B cell (primary cell): Measurements from ENCODE around the gene ZNF366. TPM values are rescaled to one million over a fixed set of nuclear protein-coding genes. Genes with fewer than 3 reads are reported as not detected.
A peak's percentile ranks its signal among the peaks of the same experiment; 100 is the strongest.

Experiments used
- ATAC-seq: fragments of 200-7000 bp; cut with Tn5 transposase; one replicate; pipeline ENCODE4 v1.10.0; 2021; ENCODE audit warnings: low read depth, mild to moderate bottlenecking, moderate number of reproducible peaks, moderate library complexity
- CTCF ChIA-PET: fragments of 350-600 bp; sonication (Branson Sonifier 250); formaldehyde crosslinking; loops from one replicate; lab custom pipeline; 2021; ENCODE audit warnings: antibody characterized with exemption, inconsistent platforms; lab: Charles Lee
- POLR2A ChIA-PET: fragments of 350-600 bp; sonication (Branson Sonifier 250); formaldehyde crosslinking; loops from one replicate; lab custom pipeline; 2021; ENCODE audit warnings: antibody characterized with exemption; lab: Charles Lee
- DNase-seq: peaks from one replicate; pipeline ENCODE4 v3.0.0; 2013
- H2AFZ ChIP-seq: 2 replicates; pipeline ENCODE4 v1.6.1; 2012; ENCODE audit warnings: mild to moderate bottlenecking, low read depth, low read length; ENCODE audit not compliant: insufficient read depth, poor library complexity, severe bottlenecking
- H3K27ac ChIP-seq, 2 donors: 1 replicate in 1 of 2; 2 replicates in 1 of 2; pipeline ENCODE4 v1.5.1; 2012 to 2013; ENCODE audit warnings: low read length in 2 of 2, mild to moderate bottlenecking in 2 of 2, moderate library complexity in 1 of 2
- H3K27me3 ChIP-seq, 4 experiments: fragments of 200-600 bp in 1 of 4; sonication (generic) in 1 of 4; replicated peaks in 1 of 4; 1 replicate in 2 of 4; 2 replicates in 2 of 4; pipeline versions ENCODE4 v1.6.1 to v1.7.0; 2013 to 2016; ENCODE audit warnings: low read length in 3 of 4, mild to moderate bottlenecking in 2 of 4, mixed read lengths in 1 of 4, moderate library complexity in 1 of 4; ENCODE audit not compliant: insufficient read depth in 4 of 4, control insufficient read depth in 3 of 4; ENCODE audit errors: control extremely low read depth in 1 of 4
- H3K36me3 ChIP-seq, 2 experiments: replicated peaks in 1 of 2; 1 replicate in 1 of 2; 2 replicates in 1 of 2; pipeline versions ENCODE4 v1.6.1 to v1.7.1; 2013; ENCODE audit warnings: low read length in 1 of 2; ENCODE audit not compliant: insufficient read depth in 2 of 2, control insufficient read depth in 1 of 2; ENCODE audit errors: control extremely low read depth in 1 of 2, extremely low read depth in 1 of 2
- H3K4me1 ChIP-seq, 2 donors: fragments of 200-600 bp in 1 of 2; sonication (generic) in 1 of 2; 1 replicate in 1 of 2; 2 replicates in 1 of 2; pipeline versions ENCODE4 v1.5.1 to v1.6.1; 2013 to 2017; ENCODE audit warnings: low read length in 2 of 2; ENCODE audit not compliant: control insufficient read depth in 2 of 2, insufficient read depth in 2 of 2
- H3K4me2 ChIP-seq: replicated peaks from 2 replicates; pipeline ENCODE3; 2012; ENCODE audit warnings: mild to moderate bottlenecking, low read depth, low read length; ENCODE audit not compliant: poor library complexity, severe bottlenecking
- H3K4me3 ChIP-seq, 5 experiments: fragments of 200-600 bp in 1 of 5; sonication (generic) in 1 of 5; 1 replicate in 3 of 5; 2 replicates in 2 of 5; pipeline versions ENCODE4 v1.5.1 to v1.7.0; 2011 to 2016; ENCODE audit warnings: low read length in 4 of 5, mild to moderate bottlenecking in 4 of 5, low read depth in 2 of 5, control low read depth in 1 of 5, moderate library complexity in 1 of 5; ENCODE audit not compliant: insufficient read depth in 1 of 5; ENCODE audit errors: control extremely low read depth in 1 of 5, extremely low read depth in 1 of 5
- H3K79me2 ChIP-seq: fragments of 200-600 bp; sonication (generic); one replicate; pipeline ENCODE4 v1.6.0; 2016; ENCODE audit warnings: low read length; ENCODE audit not compliant: control insufficient read depth, insufficient read depth
- H3K9ac ChIP-seq: fragments of 200-600 bp; sonication (generic); 2 replicates; pipeline ENCODE4 v1.6.1; 2017; ENCODE audit warnings: mild to moderate bottlenecking, low read length, moderate library complexity
- H3K9me3 ChIP-seq, 3 donors: one replicate each; pipeline versions ENCODE4 v1.6.1 to v1.7.1; 2013; ENCODE audit warnings: low read length in 2 of 3; ENCODE audit not compliant: control insufficient read depth in 2 of 3, insufficient read depth in 1 of 3; ENCODE audit errors: control extremely low read depth in 1 of 3
- H4K20me1 ChIP-seq: 2 replicates; pipeline ENCODE4 v1.6.0; 2012; ENCODE audit warnings: mild to moderate bottlenecking, low read length; ENCODE audit not compliant: insufficient read depth, control insufficient read depth, poor library complexity, severe bottlenecking
- H3K27ac Mint-ChIP-seq: one replicate; pipeline ENCODE4 v1.8.0; 2021; ENCODE audit warnings: mixed read lengths
- H3K27me3 Mint-ChIP-seq: one replicate; pipeline ENCODE4 v1.8.0; 2021; ENCODE audit warnings: mixed read lengths
- H3K4me1 Mint-ChIP-seq: one replicate; pipeline ENCODE4 v1.8.0; 2021; ENCODE audit warnings: mixed read lengths
- H3K4me3 Mint-ChIP-seq: one replicate; pipeline ENCODE4 v1.8.0; 2021; ENCODE audit warnings: mixed read lengths
- H3K9me3 Mint-ChIP-seq: one replicate; pipeline ENCODE4 v1.8.0; 2022; ENCODE audit warnings: mixed read lengths; ENCODE audit not compliant: insufficient read depth
- EZH2 ChIP-seq: IDR thresholded peaks from 2 replicates; pipeline ENCODE4 v1.6.1; 2012; ENCODE audit warnings: borderline replicate concordance, low read depth, mild to moderate bottlenecking, moderate library complexity, low read length; ENCODE audit not compliant: insufficient read depth, poor library complexity, severe bottlenecking
- WGBS: methylation state at CpG from one replicate; pipeline ENCODE4 v1.1.5; 2013; ENCODE audit warnings: missing lambda C conversion rate; ENCODE audit not compliant: insufficient coverage; 5-methylcytosine and 5-hydroxymethylcytosine counted together
- intact Hi-C: fragments of 100-400 bp; cut with micrococcal nuclease; formaldehyde crosslinking; loops from one replicate; pipeline ENCODE4 v1.10.0; 2022
- polyA plus RNA-seq: library from polyadenylated mRNA; depleted of rRNA; stranded (reverse); fragments of >200 nt; gene quantifications from 2 replicates; pipeline ENCODE4 v1.2.3, GENCODE V29; 2012
- total RNA-seq, 2 donors: library from RNA; stranded (reverse); fragments of 120-200 nt in 1 of 2; gene quantifications; 1 replicate in 1 of 2; 2 replicates in 1 of 2; pipeline versions ENCODE4 v1.2.3 to v1.2.4, GENCODE V29; 2013 to 2022
- TF ChIP-seq, protein P1 (sequence below): fragments of 200-600 bp; IDR thresholded peaks from one replicate; pipeline ENCODE4 v1.8.0; 2022; ENCODE audit warnings: antibody characterized with exemption, mild to moderate bottlenecking

The ZNF366 gene
- total and polyA plus RNA-seq, 2 donors (not counting 1 experiment from before 2014, with no cell fraction given): 0.03 TPM; not detected in 1

DNA sequence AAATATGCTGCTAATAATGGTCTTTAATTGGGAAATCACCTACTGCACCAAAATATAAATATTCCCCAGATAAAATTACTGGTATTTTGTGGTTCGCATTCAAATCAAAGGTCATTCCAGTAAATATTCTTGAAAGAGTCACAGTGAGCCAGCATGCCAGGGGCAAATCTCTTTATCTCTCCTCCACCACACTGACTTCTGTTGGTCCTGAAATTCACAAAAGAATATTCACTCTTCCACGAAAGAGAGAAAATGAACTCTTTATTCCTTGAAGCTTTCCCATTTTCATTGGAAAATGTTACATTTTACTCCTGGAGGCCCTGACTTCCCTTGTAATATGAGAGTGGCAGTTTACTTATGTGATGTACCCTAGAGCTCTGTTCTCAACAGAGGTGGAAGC lies 39.7 kb downstream of the ZNF366 start:
- Mint-ChIP-seq H3K4me3 (no peak overlapping the region), H3K4me1 (peaks cover 11% of the 10 kb centered on the region), H3K27ac (no peak overlapping the region), H3K9me3 (no peaks in the 10 kb centered on the region), H3K27me3 (peaks cover 11% of the 10 kb centered on the region)
- POLR2A ChIA-PET: no interaction called here
- Histone ChIP-seq H2AFZ (no peak overlapping the region), H3K9me3 (no peaks in the 10 kb centered on the region), H3K4me2 (no peak overlapping the region), H4K20me1 (no peaks in the 10 kb centered on the region), H3K36me3 (no peaks in the 10 kb centered on the region), H3K4me3 (no peak overlapping the region), H3K9ac (no peak overlapping the region), H3K79me2 (no peaks in the 10 kb centered on the region), H3K27ac (no peak overlapping the region), H3K4me1 (peaks cover 9% of the 10 kb centered on the region in 2 donors), H3K27me3 (no peaks in the 10 kb centered on the region)
- 100% methylated on average over 1 of the region's 2 CpGs for WGBS
- DNase-seq: no peak
- intact Hi-C loops: no loop called here
- ATAC-seq: no peak
- TF ChIP-seq, protein P1, sequence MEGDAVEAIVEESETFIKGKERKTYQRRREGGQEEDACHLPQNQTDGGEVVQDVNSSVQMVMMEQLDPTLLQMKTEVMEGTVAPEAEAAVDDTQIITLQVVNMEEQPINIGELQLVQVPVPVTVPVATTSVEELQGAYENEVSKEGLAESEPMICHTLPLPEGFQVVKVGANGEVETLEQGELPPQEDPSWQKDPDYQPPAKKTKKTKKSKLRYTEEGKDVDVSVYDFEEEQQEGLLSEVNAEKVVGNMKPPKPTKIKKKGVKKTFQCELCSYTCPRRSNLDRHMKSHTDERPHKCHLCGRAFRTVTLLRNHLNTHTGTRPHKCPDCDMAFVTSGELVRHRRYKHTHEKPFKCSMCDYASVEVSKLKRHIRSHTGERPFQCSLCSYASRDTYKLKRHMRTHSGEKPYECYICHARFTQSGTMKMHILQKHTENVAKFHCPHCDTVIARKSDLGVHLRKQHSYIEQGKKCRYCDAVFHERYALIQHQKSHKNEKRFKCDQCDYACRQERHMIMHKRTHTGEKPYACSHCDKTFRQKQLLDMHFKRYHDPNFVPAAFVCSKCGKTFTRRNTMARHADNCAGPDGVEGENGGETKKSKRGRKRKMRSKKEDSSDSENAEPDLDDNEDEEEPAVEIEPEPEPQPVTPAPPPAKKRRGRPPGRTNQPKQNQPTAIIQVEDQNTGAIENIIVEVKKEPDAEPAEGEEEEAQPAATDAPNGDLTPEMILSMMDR: no peak
- CTCF ChIA-PET: no interaction called here

DNA sequence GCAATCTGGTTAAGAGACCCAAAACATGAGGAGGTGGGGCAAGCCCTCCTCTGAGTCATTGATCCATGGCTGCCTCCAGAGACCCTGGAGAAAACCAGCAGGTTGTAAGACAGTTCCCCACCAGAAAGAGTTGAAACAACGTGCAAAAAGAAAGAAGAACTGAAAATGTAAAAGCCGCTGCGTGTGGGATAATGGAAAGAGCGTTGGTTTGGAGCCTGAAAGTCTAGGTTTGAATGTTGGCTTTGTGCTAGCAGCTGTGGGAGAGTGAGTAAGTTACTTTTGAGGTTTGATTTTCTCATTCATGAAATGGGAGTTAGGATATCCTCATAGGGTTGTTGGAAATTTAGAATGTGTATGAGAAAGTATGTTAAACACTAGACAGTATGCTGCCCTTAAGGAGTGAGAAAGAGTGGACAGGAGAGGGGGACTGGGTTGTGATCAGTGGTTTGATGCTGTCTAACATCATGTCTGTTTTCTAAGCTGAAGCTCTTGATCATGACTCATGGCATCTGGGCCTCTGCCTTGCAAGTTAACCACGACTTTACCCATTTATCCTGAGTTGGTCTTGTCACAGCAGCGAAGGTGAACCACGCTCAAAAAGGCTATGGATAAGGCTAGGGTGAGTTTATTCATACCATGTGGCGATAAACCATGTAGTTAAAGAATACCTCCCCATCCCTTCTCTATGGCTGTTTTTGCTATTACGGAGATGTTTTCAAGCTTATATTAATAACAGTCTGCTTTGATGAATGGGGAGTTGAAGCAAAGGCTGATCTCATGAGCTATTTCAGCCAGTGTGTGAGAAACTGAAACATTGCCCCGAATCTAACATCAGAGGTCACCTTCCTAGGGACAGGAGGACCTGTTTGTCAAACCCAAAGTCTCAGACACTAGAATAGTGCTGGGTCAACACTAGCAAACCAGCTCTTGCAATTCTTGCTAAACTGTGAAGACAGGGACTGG lies 41.3 kb downstream of the ZNF366 start:
- no peaks in the 10 kb centered on the region for H3K36me3 ChIP-seq
- Mint-ChIP-seq H3K4me3 (no peak overlapping the region), H3K4me1 (peaks cover 11% of the 10 kb centered on the region), H3K9me3 (no peaks in the 10 kb centered on the region), H3K27ac (no peak overlapping the region), H3K27me3 (peaks cover 5% of the 10 kb centered on the region)
- no peak for TF ChIP-seq EZH2
- TF ChIP-seq, protein P1: no peak
- peak overlapping the region; percentile 14 for H2AFZ ChIP-seq
- no peaks in the 10 kb centered on the region for H3K9me3 ChIP-seq
- intact Hi-C loops: no loop called here
- no peaks in the 10 kb centered on the region for H4K20me1 ChIP-seq
- no peaks in the 10 kb centered on the region for H3K79me2 ChIP-seq
- DNase-seq (no peak), ATAC-seq (no peak)
- H3K9ac ChIP-seq: no peak overlapping the region
- H3K4me2 ChIP-seq: peak overlapping the region; percentile 20
- H3K27me3 ChIP-seq: no peaks in the 10 kb centered on the region
- POLR2A ChIA-PET: no interaction called here
- peaks cover 9% of the 10 kb centered on the region in 2 donors for H3K4me1 ChIP-seq
- no peak overlapping the region for H3K4me3 ChIP-seq
- WGBS: 17% methylated on average over 4 of the region's 10 CpGs
- CTCF ChIA-PET: no interaction called here
- no peak overlapping the region for H3K27ac ChIP-seq
